HepG2 (cell line): ENCODE results near the gene XKR7. TPM values are rescaled to one million over a fixed set of nuclear protein-coding genes. Genes with fewer than 3 reads are reported as not detected.

Source experiments
- AFF4 ChIP-seq: sonication (generic); formaldehyde crosslinking; IDR thresholded peaks from 2 replicates; pipeline ENCODE4 v1.4.0; 2020; ENCODE audit warnings: missing genetic modification reagents
- AGO1 ChIP-seq: fragments of 200-400 bp; formaldehyde crosslinking; IDR thresholded peaks from 2 replicates; pipeline ENCODE4 v1.6.1; 2017; ENCODE audit warnings: mild to moderate bottlenecking, low read depth, low read length, moderate library complexity; ENCODE audit not compliant: poor library complexity, severe bottlenecking
- AHR ChIP-seq: IDR thresholded peaks from 2 replicates; pipeline ENCODE4 v1.6.1; 2018; ENCODE audit warnings: missing genetic modification reagents, missing compliant biosample characterization
- ATF3 ChIP-seq: sonication (generic); formaldehyde crosslinking; IDR thresholded peaks from 2 replicates; pipeline ENCODE4 v1.4.0; 2020; ENCODE audit warnings: missing genetic modification reagents
- EZH2 ChIP-seq: conservative IDR thresholded peaks from 2 replicates; pipeline ENCODE4 v1.6.1; 2012; ENCODE audit warnings: mild to moderate bottlenecking, low read depth, low read length, moderate library complexity
- GATAD1 ChIP-seq: IDR thresholded peaks from 2 replicates; pipeline ENCODE4 v1.6.1; 2016; ENCODE audit warnings: missing genetic modification reagents, missing compliant biosample characterization
- IKZF5 ChIP-seq: IDR thresholded peaks from 2 replicates; pipeline ENCODE4 v1.6.1; 2018; ENCODE audit warnings: missing genetic modification reagents, mild to moderate bottlenecking, missing compliant biosample characterization
- IRF1 ChIP-seq: sonication (generic); formaldehyde crosslinking; IDR thresholded peaks from 2 replicates; pipeline ENCODE4 v1.4.0; 2020; ENCODE audit warnings: low read depth, mild to moderate bottlenecking, missing genetic modification reagents
- MAX ChIP-seq: IDR thresholded peaks from 2 replicates; pipeline ENCODE4 v1.6.1; 2012; ENCODE audit warnings: inconsistent platforms
- MEIS1 ChIP-seq: sonication (generic); formaldehyde crosslinking; IDR thresholded peaks from 2 replicates; pipeline ENCODE4 v1.9.0; 2021; ENCODE audit warnings: mild to moderate bottlenecking, missing genetic modification reagents, moderate library complexity, borderline replicate concordance
- MTA3 ChIP-seq: sonication (generic); formaldehyde crosslinking; IDR thresholded peaks from 2 replicates; pipeline ENCODE4 v1.4.0; 2020; ENCODE audit warnings: missing genetic modification reagents
- MTERF4 ChIP-seq: sonication (generic); formaldehyde crosslinking; IDR thresholded peaks from 2 replicates; pipeline ENCODE4 v1.8.0; 2023; ENCODE audit warnings: mild to moderate bottlenecking, missing genetic modification reagents
- NR2C2 ChIP-seq: sonication (generic); formaldehyde crosslinking; IDR thresholded peaks from 2 replicates; pipeline ENCODE4 v1.4.0; 2020; ENCODE audit warnings: missing genetic modification reagents, mild to moderate bottlenecking, moderate library complexity, borderline replicate concordance
- RBM39 ChIP-seq: fragments of 200-400 bp; formaldehyde crosslinking; IDR thresholded peaks from one replicate; pipeline ENCODE4 v1.6.1; 2018; ENCODE audit warnings: antibody characterized with exemption, mild to moderate bottlenecking, low read depth, low read length; ENCODE audit not compliant: poor library complexity, severe bottlenecking
- SMC3 ChIP-seq: IDR thresholded peaks from 2 replicates; pipeline ENCODE4 v1.6.1; 2011; ENCODE audit warnings: low read length, improper control_type of control experiment
- SOX6 ChIP-seq, 2 experiments: fragments of 450-650 bp in 1 of 2; sonication (generic) in 1 of 2; formaldehyde crosslinking in 1 of 2; IDR thresholded peaks; 2 replicates each; pipeline versions ENCODE4 v1.4.0 to v1.6.1; 2017 to 2020; ENCODE audit warnings: antibody characterized with exemption in 1 of 2, mild to moderate bottlenecking in 1 of 2, missing genetic modification reagents in 1 of 2
- SRY ChIP-seq: sonication (generic); formaldehyde crosslinking; IDR thresholded peaks from 2 replicates; pipeline ENCODE4 v1.8.0; 2022; ENCODE audit warnings: mild to moderate bottlenecking, missing genetic modification reagents
- SYNCRIP ChIP-seq: fragments of 200-400 bp; formaldehyde crosslinking; IDR thresholded peaks from 2 replicates; pipeline ENCODE4 v1.6.1; 2018; ENCODE audit warnings: mild to moderate bottlenecking, low read depth, low read length; ENCODE audit not compliant: insufficient read depth
- ZNF501 ChIP-seq: sonication (generic); formaldehyde crosslinking; IDR thresholded peaks from 2 replicates; pipeline ENCODE4 v1.5.1; 2020; ENCODE audit warnings: mild to moderate bottlenecking, moderate library complexity, missing genetic modification reagents
- ZNF7 ChIP-seq: IDR thresholded peaks from 2 replicates; pipeline ENCODE4 v1.6.1; 2016; ENCODE audit warnings: missing biosample characterization, missing genetic modification reagents
- ZNF766 ChIP-seq: sonication (generic); formaldehyde crosslinking; IDR thresholded peaks from 2 replicates; pipeline ENCODE4 v1.5.0; 2020; ENCODE audit warnings: missing genetic modification reagents, borderline replicate concordance
- polyA plus RNA-seq, 8 experiments: library from polyadenylated mRNA; depleted of rRNA in 3 of 8; stranded (reverse) in 7 of 8; unstranded in 1 of 8; fragments of >200 nt; fragmentation: Illumina TruSeq in 4 of 8; extraction: Trizol in 4 of 8; gene quantifications; 2 replicates each; pipeline versions ENCODE4 v1.2.1 to v1.2.3, GENCODE V29; 2011 to 2016; ENCODE audit warnings: low read depth in 4 of 8, missing spikeins in 1 of 8, mixed read lengths in 1 of 8; ENCODE audit not compliant: insufficient read depth in 1 of 8
- total RNA-seq, 5 experiments: library from RNA; depleted of rRNA; stranded (reverse); fragments of >200 nt; fragmentation: Illumina TruSeq; extraction: Trizol; gene quantifications; 2 replicates each; pipeline ENCODE4 v1.2.3, GENCODE V29; 2016; ENCODE audit warnings: low read depth in 1 of 5
- TF ChIP-seq, protein P1 (sequence below): sonication (generic); formaldehyde crosslinking; IDR thresholded peaks from 2 replicates; pipeline ENCODE4 v1.5.0; 2020; ENCODE audit warnings: missing genetic modification reagents

The XKR7 gene
- total and polyA plus RNA-seq, 2 of the 13 experiments (the other 11 are each of a cell fraction or from before 2014, with no cell fraction given), result not detected

DNA sequence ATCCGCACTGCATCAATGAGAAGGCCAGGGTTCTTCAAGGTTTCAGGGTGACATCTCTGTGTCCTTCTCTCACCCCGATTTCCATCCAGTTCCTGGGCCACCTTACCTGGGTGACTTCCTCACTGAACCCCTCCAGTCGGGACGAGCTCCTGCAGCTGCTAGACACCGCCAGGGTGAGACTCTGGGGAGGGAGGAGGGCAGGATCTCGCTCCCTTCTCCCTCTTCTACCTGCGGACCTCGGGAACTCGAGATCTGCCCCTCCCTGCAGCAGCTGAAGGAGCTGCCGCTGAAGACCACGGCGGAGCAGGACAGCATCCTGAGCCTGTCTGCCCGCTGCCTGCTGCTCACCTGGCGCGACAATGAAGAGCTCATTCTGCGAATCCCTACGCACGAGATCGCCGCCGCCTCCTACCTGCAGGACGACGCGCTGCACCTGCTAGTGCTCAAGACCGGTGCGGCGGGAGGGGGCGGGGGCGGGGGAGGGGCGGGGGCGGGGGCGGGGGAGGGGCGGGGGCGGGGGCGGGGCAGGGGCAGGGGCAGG lies 49.8 kb downstream of the XKR7 start (continued):
- no peak for TF ChIP-seq AFF4 (CRISPR knock-in tag)
- TF ChIP-seq MTERF4 (CRISPR knock-in tag), result 0 out of 2 replicates have a peak, but pooled peaks have one; percentile 37
- no peak for TF ChIP-seq MEIS1 (CRISPR knock-in tag)
- TF ChIP-seq ATF3 (CRISPR knock-in tag), result no peak
- TF ChIP-seq IKZF5 (CRISPR knock-in tag), result no peak
- no peak for TF ChIP-seq IRF1 (CRISPR knock-in tag)
- TF ChIP-seq, protein P1, sequence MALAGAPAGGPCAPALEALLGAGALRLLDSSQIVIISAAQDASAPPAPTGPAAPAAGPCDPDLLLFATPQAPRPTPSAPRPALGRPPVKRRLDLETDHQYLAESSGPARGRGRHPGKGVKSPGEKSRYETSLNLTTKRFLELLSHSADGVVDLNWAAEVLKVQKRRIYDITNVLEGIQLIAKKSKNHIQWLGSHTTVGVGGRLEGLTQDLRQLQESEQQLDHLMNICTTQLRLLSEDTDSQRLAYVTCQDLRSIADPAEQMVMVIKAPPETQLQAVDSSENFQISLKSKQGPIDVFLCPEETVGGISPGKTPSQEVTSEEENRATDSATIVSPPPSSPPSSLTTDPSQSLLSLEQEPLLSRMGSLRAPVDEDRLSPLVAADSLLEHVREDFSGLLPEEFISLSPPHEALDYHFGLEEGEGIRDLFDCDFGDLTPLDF (CRISPR knock-in tag), result no peak
- TF ChIP-seq MAX, result no peak
- TF ChIP-seq ZNF501, result no peak
- TF ChIP-seq ZNF766 (CRISPR knock-in tag), result no peak
- TF ChIP-seq EZH2, result peak; percentile 67; the same call in 1 of the 2 replicates
- no peak for TF ChIP-seq RBM39
- TF ChIP-seq GATAD1 (CRISPR knock-in tag), result no peak
- TF ChIP-seq MTA3 (CRISPR knock-in tag), result no peak
- TF ChIP-seq SOX6 (IDR thresholded peaks at IDR 0.05), result no peak
- TF ChIP-seq SOX6 (CRISPR knock-in tag; IDR thresholded peaks at IDR 0.05), result no peak
- TF ChIP-seq SMC3, result no peak
- no peak for TF ChIP-seq AGO1
- TF ChIP-seq NR2C2 (CRISPR knock-in tag), result no peak
- no peak for TF ChIP-seq SRY
- no peak for TF ChIP-seq SYNCRIP
- TF ChIP-seq AHR, result peak; percentile 30; the same call in 1 of the 2 replicates
- no peak for TF ChIP-seq ZNF7
